Breast epithelium (tissue), 4 donors: ENCODE data around the gene GGN. TPM values are rescaled to one million over a fixed set of nuclear protein-coding genes. Genes with fewer than 3 reads are reported as not detected.
A peak's percentile ranks its signal among the peaks of the same experiment; 100 is the strongest.

Experiments
- DNase-seq, 2 donors: peaks; one replicate each; pipeline ENCODE4 v3.0.0-alpha.2; 2019; ENCODE audit warnings: low spot score in 2 of 2
- H3K27ac ChIP-seq, 2 donors: fragments of 200-600 bp; sonication (generic) in 1 of 2; one replicate each; pipeline ENCODE4 v1.5.1; 2016 to 2019; ENCODE audit warnings: mild to moderate bottlenecking in 1 of 2
- H3K27me3 ChIP-seq, 2 donors: fragments of 200-600 bp; sonication (generic) in 1 of 2; one replicate each; pipeline versions ENCODE4 v1.5.1 to v1.6.0; 2017 to 2019; ENCODE audit warnings: control low read depth in 1 of 2, mild to moderate bottlenecking in 1 of 2
- H3K36me3 ChIP-seq: fragments of 200-600 bp; one replicate; pipeline ENCODE4 v1.5.1; 2019
- H3K4me1 ChIP-seq, 2 donors: fragments of 200-600 bp; sonication (generic); one replicate each; pipeline ENCODE4 v1.5.1; 2016 to 2019; ENCODE audit warnings: control low read depth in 1 of 2
- H3K4me3 ChIP-seq, 3 donors: fragments of 200-600 bp; sonication (generic); 1 replicate in 2 of 3; 2 replicates in 1 of 3; pipeline ENCODE4 v1.5.1; 2016 to 2019; ENCODE audit warnings: mild to moderate bottlenecking in 3 of 3, moderate library complexity in 2 of 3
- H3K9me3 ChIP-seq, 2 donors: fragments of 200-600 bp; sonication (generic) in 1 of 2; one replicate each; pipeline ENCODE4 v1.5.1; 2016 to 2019; ENCODE audit warnings: control low read depth in 1 of 2
- CTCF ChIP-seq, 3 donors: fragments of 450-650 bp; IDR thresholded peaks; one replicate each; pipeline ENCODE4 v1.5.1; 2016 to 2017; ENCODE audit warnings: antibody characterized with exemption in 3 of 3, mild to moderate bottlenecking in 3 of 3, moderate library complexity in 3 of 3
- POLR2A ChIP-seq: fragments of 450-650 bp; IDR thresholded peaks from one replicate; pipeline ENCODE4 v1.6.1; 2016; ENCODE audit warnings: antibody characterized with exemption, mild to moderate bottlenecking, moderate library complexity
- POLR2AphosphoS5 ChIP-seq, 3 donors: sonication (generic); formaldehyde crosslinking; IDR thresholded peaks; one replicate each; pipeline ENCODE4 v1.6.1; 2017; ENCODE audit warnings: antibody characterized with exemption in 3 of 3
- intact Hi-C: fragments of 100-400 bp; cut with DNase I; formaldehyde crosslinking; loops from one replicate; pipeline ENCODE4 v1.15.1; 2023; ENCODE audit warnings: low total_unique reads
- total RNA-seq, 3 donors: library from RNA; depleted of rRNA; stranded (reverse); fragments of >200 nt; gene quantifications; one replicate each; pipeline ENCODE4 v1.1.0, GENCODE V29; 2016

Gene GGN
- total RNA-seq, 3 donors from 2014 or later = 0.16 to 0.44 (median 0.33) TPM

DNA sequence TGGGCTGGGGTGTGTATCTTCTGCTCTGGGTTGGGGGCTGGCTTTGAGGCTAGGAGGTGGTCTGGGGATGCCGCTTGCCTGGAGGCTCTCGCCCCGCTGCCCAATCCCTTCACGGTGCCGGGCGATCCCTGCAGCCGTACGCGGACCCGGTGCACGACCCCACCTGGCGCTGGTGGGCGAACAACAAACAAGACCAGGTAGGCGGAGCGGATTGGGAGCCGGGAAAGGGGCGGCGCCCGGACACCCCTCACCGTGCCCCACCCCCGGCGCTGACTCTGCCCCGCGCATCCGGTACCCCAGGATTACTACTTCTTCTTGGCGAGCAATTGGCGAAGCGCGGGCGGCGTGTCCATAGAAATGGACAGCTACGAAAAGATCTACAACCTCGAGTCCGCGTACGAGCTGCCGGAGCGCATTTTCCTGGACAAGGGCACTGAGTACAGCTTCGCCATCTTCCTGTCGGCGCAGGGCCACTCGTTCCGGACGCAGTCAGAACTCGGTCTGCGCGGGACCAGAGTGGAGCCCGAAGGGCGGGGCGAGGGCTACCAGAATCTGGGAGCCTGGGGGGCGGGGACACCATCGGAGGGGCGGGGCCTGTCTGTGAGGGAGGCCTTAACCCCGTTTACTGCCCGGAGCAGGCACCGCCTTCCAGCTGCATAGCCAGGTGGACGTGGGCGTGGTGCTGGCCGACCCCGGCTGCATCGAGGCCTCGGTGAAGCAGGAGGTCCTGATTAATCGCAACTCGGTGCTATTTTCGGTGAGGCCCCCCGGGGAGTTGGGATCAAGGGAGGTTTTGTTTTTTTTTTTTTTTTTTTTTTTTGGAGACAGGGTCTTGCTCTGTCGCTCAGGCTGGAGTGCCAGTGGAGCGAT is 25.5 kb downstream of the GGN start:
- H3K4me3 ChIP-seq = peak overlapping the region; percentile 53 to 90 (median 62)
- TF ChIP-seq CTCF (IDR thresholded peaks at IDR 0.05) = peak in 1 of 3 donors; percentile 9
- peak in 1 of 3 donors; percentile 23 for TF ChIP-seq POLR2AphosphoS5 (IDR thresholded peaks at IDR 0.05)
- peak; percentile 25 for TF ChIP-seq POLR2A
- peak overlapping the region; percentile 65 to 76 for H3K27ac ChIP-seq
- H3K9me3 ChIP-seq = no peaks in the 10 kb centered on the region
- H3K4me1 ChIP-seq = no peaks in the 10 kb centered on the region
- H3K36me3 ChIP-seq = no peaks in the 10 kb centered on the region
- peak; percentile 81 to 93 for DNase-seq
- peaks cover 0 to 28% of the 10 kb centered on the region in 2 donors for H3K27me3 ChIP-seq
- intact Hi-C loops = loop anchor here (5.0 kb wide), 1 partner anchor 1345 kb away; no protein-coding TSS in a partner anchor

- H3K36me3 ChIP-seq = no peaks in the 10 kb centered on the region
- intact Hi-C loops = loop anchor here (5.0 kb wide), 1 partner anchor 1346 kb away; no protein-coding TSS in a partner anchor
- peak overlapping the region; percentile 53 to 90 (median 62) for H3K4me3 ChIP-seq
- H3K27me3 ChIP-seq = peaks cover 0 to 32% of the 10 kb centered on the region in 2 donors
- no peaks in the 10 kb centered on the region for H3K4me1 ChIP-seq
- no peak for TF ChIP-seq POLR2A
- peak in 1 of 3 donors; percentile 55 for TF ChIP-seq CTCF (IDR thresholded peaks at IDR 0.05)
- TF ChIP-seq POLR2AphosphoS5 (IDR thresholded peaks at IDR 0.05) = no peak
- peak overlapping the region; percentile 65 to 76 for H3K27ac ChIP-seq
- DNase-seq = peak; percentile 75 to 83
- no peaks in the 10 kb centered on the region for H3K9me3 ChIP-seq
Observed at GRCh38 chr19:38361633-38362075, 26.2 kb downstream of the GGN start.

GRCh38 chr19:38360839-38361631 is 26.8 kb downstream of the GGN start:
- TF ChIP-seq POLR2AphosphoS5 (IDR thresholded peaks at IDR 0.05) (no peak), POLR2A (no peak), CTCF (IDR thresholded peaks at IDR 0.05) (no peak)
- no peak for DNase-seq
- H3K9me3 ChIP-seq = no peaks in the 10 kb centered on the region
- no peak overlapping the region for H3K27ac ChIP-seq
- no peaks in the 10 kb centered on the region for H3K4me1 ChIP-seq
- H3K36me3 ChIP-seq = no peaks in the 10 kb centered on the region
- peaks cover 0 to 38% of the 10 kb centered on the region in 2 donors for H3K27me3 ChIP-seq
- intact Hi-C loops = loop anchor here (5.0 kb wide), 1 partner anchor 1346 kb away; no protein-coding TSS in a partner anchor
- H3K4me3 ChIP-seq = peak overlapping the region; percentile 53 to 90 (median 62)

DNA sequence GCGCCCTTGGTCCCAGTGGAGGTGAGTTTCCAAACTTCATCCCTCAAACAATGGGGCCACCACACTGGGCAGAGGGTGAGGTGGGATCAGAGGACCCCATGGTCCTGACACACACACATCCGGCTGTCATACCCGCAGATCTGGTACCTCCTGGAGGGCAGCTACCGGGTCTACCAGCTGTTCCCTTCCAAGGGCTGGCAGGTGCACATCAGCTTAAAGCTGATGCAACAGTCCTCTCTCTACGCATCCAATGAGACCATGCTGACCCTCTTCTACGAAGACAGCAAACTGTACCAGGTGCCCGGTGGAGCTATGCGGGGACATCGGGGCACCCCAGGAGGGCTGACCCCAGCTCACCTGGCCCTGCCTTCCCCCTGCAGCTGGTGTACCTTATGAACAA is 27.5 kb downstream of the GGN start:
- H3K4me3 ChIP-seq = no peak overlapping the region
- TF ChIP-seq CTCF (IDR thresholded peaks at IDR 0.05) = no peak
- TF ChIP-seq POLR2A = no peak
- no peak for TF ChIP-seq POLR2AphosphoS5 (IDR thresholded peaks at IDR 0.05)

More for the DNA sequence above, 27.5 kb downstream of the GGN start:
- no peak overlapping the region for H3K27ac ChIP-seq
- H3K9me3 ChIP-seq = no peaks in the 10 kb centered on the region
- peaks cover 0 to 44% of the 10 kb centered on the region in 2 donors for H3K27me3 ChIP-seq
- no peaks in the 10 kb centered on the region for H3K36me3 ChIP-seq
- DNase-seq = no peak
- H3K4me1 ChIP-seq = no peaks in the 10 kb centered on the region
- intact Hi-C loops = loop anchor here (5.0 kb wide), 1 partner anchor 1347 kb away; no protein-coding TSS in a partner anchor
